Subcutaneous abdominal adipose tissue (tissue), 5 donors: ENCODE results near the gene RAB40B.
A peak's percentile ranks its signal among the peaks of the same experiment; 100 is the strongest.
"Not testable (repeated sequence)": the region's sequence is repeated elsewhere in the genome, so short reads cannot be mapped to it uniquely, and the experiment has no call there.

ENCODE experiments used
- H3K27ac ChIP-seq: one replicate; pipeline ENCODE4 v1.7.0; 2013; ENCODE audit warnings: low read depth, mild to moderate bottlenecking, inconsistent platforms, low read length, moderate library complexity
- H3K27me3 ChIP-seq, 5 donors: one replicate each; pipeline ENCODE4 v1.7.0; 2013; ENCODE audit warnings: low read length in 5 of 5, inconsistent platforms in 1 of 5; ENCODE audit not compliant: control insufficient read depth in 5 of 5, insufficient read depth in 4 of 5
- H3K36me3 ChIP-seq, 5 donors: one replicate each; pipeline ENCODE4 v1.7.0; 2013; ENCODE audit warnings: low read length in 5 of 5; ENCODE audit not compliant: control insufficient read depth in 5 of 5, insufficient read depth in 5 of 5
- H3K4me1 ChIP-seq, 5 donors: one replicate each; pipeline ENCODE4 v1.7.0; 2013; ENCODE audit warnings: low read length in 5 of 5, mild to moderate bottlenecking in 3 of 5, moderate library complexity in 1 of 5; ENCODE audit not compliant: control insufficient read depth in 5 of 5, insufficient read depth in 5 of 5
- H3K4me3 ChIP-seq, 5 donors: one replicate each; pipeline ENCODE4 v1.7.0; 2013; ENCODE audit warnings: low read length in 5 of 5, low read depth in 1 of 5
- H3K9ac ChIP-seq, 5 donors: one replicate each; pipeline ENCODE4 v1.7.0; 2013; ENCODE audit warnings: low read length in 5 of 5, mild to moderate bottlenecking in 4 of 5, moderate library complexity in 3 of 5
- H3K9me3 ChIP-seq, 5 donors: one replicate each; pipeline ENCODE4 v1.7.0; 2013; ENCODE audit warnings: low read length in 5 of 5; ENCODE audit not compliant: control insufficient read depth in 5 of 5
- donor health status: healthy.
- donor health status: healthy.
- donor health status: healthy.
- donor health status: healthy.
- donor health status: healthy.

RAB40B gene

GRCh38 chr17:82698065-82698973 lies at the start of gene RAB40B:
Gene RAB40B (minus strand): TSS chr17:82698698. CDS start chr17:82698596, 102 bp downstream.
- Histone ChIP-seq H3K4me3 (peak within 1 kb of the TSS; percentile 73 to 85 (median 81)), H3K36me3 (no peaks in the 10 kb centered on the region), H3K27ac (no peak within 1 kb of the TSS), H3K4me1 (peaks cover 6 to 24% (median 20%) of the 10 kb centered on the region in 5 donors), H3K9me3 (peaks cover 0 to 8% (median 4%) of the 10 kb centered on the region in 5 donors), H3K27me3 (peaks cover 0 to 4% (median 0%) of the 10 kb centered on the region in 5 donors), H3K9ac (peak within 1 kb of the TSS in 4 of 5 donors; percentile 8 to 76 (median 55))

- Histone ChIP-seq H3K4me1 (no peaks in the 10 kb centered on the region), H3K27ac (no peak overlapping the region), H3K9ac (no peak overlapping the region)
Observed at GRCh38 chr17:82745524-82745923, 47.0 kb upstream of the RAB40B start.

GRCh38 chr17:82744736-82745135 lies 46.2 kb upstream of the RAB40B start:
- H3K9ac ChIP-seq, H3K4me1 ChIP-seq, H3K4me3 ChIP-seq, H3K27me3 ChIP-seq, H3K27ac ChIP-seq: not testable (repeated sequence)
- Histone ChIP-seq H3K36me3 (peaks cover 11 to 43% (median 32%) of the 10 kb centered on the region in 5 donors), H3K9me3 (peaks cover 0 to 16% (median 5%) of the 10 kb centered on the region in 5 donors)

More at GRCh38 chr17:82745524-82745923, 47.0 kb upstream of the RAB40B start:
- Histone ChIP-seq H3K36me3 (peaks cover 9 to 35% (median 26%) of the 10 kb centered on the region in 5 donors), H3K27me3 (no peaks in the 10 kb centered on the region), H3K9me3 (peaks cover 0 to 16% (median 5%) of the 10 kb centered on the region in 5 donors), H3K4me3 (no peak overlapping the region)

DNA sequence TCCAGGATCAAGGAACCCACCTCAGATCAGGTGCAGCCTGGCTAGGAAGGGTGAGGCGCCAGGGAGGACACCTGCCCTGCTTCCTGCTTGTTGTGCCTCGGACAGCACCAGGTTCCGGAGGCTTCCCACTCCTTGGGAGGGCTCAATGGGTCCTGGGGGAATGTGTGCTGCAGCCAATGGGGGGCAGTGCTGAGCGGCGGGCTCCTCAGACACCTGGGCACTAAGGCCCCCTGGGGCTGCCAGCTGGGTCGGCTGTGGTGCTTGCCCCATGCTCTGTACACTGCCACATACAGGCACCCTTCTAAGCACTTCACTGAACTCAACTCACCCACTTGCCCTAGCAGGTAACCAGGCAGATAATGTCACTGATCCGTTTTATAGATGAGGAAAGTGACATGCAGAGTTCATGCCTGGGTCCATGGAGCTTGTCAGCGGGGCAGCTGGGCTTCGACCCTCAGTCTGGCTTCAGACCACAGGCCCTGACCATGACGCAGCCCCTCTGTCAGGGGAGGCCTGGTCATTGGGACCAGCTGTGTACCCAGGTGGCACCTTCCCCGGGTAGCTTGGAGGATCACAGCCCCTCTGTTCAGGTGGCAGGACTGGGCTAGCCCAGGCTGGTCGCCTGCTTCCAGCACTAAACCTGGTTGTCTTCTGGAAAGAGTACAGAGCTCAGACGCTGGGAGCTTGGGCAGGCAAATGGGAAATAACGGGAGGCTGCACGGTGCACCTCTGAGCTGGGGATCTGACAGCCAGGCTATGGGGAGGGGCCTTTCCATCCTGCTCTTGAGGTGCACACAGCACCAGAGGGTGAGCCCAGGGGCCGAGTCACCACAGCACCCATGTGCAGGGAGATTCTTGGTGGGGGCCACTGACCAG lies 45.1 kb upstream of the RAB40B start:
- peaks cover 0 to 16% (median 5%) of the 10 kb centered on the region in 5 donors for H3K9me3 ChIP-seq
- H3K4me1 ChIP-seq, result peaks cover 0 to under 1% (median 0%) of the 10 kb centered on the region in 5 donors
- H3K4me3 ChIP-seq, result no peak overlapping the region
- H3K9ac ChIP-seq, result no peak overlapping the region
- no peaks in the 10 kb centered on the region for H3K27me3 ChIP-seq
- H3K27ac ChIP-seq, result no peak overlapping the region
- peaks cover 11 to 42% (median 32%) of the 10 kb centered on the region in 5 donors for H3K36me3 ChIP-seq

DNA sequence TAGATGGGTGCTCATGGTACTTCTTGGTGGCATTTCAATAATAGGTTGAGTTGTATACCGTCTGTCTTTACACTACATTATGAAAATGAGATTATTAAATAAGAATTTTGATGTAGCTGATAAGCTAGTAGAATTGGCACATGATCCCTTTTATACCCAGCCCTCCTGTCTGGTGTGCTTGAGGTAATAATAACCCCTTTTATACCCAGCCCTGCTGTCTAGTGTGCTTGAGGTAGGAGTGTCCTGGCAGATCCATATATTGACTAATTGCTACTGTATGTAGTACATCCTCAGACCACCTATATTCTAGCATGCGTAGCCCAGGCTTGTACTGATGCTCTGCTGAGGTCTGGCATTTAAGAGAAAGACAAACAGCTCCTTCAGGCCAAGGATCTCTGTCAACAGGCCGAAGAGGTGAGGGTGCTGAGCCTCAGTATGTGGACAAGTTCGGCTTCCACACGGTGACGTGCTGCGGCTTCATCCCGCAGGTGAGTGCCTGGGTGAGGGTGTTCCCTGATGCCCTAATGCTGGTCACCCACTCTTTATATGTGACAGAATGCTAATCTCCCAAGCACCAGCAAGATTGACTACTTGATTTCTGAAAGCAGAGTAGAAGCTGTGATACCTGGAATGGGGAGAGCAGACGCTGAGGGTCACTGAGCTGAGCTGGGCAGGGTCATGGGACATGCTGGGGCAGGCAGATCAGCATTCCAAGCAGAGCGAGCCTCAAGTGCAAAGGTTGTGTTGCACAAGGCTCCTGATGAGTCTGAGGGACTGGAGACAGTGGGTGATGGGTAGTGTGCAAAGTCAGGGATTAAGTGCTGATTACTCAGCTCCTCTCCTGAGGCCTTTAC lies 42.6 kb upstream of the RAB40B start:
- H3K36me3 ChIP-seq, result peaks cover 11 to 43% (median 36%) of the 10 kb centered on the region in 5 donors
- no peaks in the 10 kb centered on the region for H3K27me3 ChIP-seq
- H3K4me3 ChIP-seq, result peak overlapping the region in 1 of 5 donors; percentile 37
- H3K27ac ChIP-seq, result no peak overlapping the region
- no peak overlapping the region for H3K9ac ChIP-seq
- peaks cover 0 to 11% (median 0%) of the 10 kb centered on the region in 5 donors for H3K9me3 ChIP-seq
- H3K4me1 ChIP-seq, result peaks cover 0 to 18% (median 6%) of the 10 kb centered on the region in 5 donors

GRCh38 chr17:82737967-82738877 lies 39.7 kb upstream of the RAB40B start:
- H3K27ac ChIP-seq, result no peak overlapping the region
- H3K36me3 ChIP-seq, result peaks cover 11 to 36% (median 31%) of the 10 kb centered on the region in 5 donors
- no peak overlapping the region for H3K9ac ChIP-seq

GRCh38 chr17:82736511-82737185 lies 38.1 kb upstream of the RAB40B start:
- Histone ChIP-seq H3K36me3 (peaks cover 6 to 23% (median 20%) of the 10 kb centered on the region in 5 donors), H3K9ac (no peak overlapping the region), H3K27me3 (no peaks in the 10 kb centered on the region), H3K4me3 (peak overlapping the region in 2 of 5 donors; percentile 75 to 81), H3K4me1 (peaks cover 0 to 30% (median 17%) of the 10 kb centered on the region in 5 donors), H3K27ac (no peak overlapping the region), H3K9me3 (peaks cover 0 to 13% (median 2%) of the 10 kb centered on the region in 5 donors)

More at GRCh38 chr17:82737967-82738877, 39.7 kb upstream of the RAB40B start:
- Histone ChIP-seq H3K27me3 (no peaks in the 10 kb centered on the region), H3K4me1 (peaks cover 0 to 30% (median 17%) of the 10 kb centered on the region in 5 donors), H3K9me3 (peaks cover 0 to 13% (median 2%) of the 10 kb centered on the region in 5 donors), H3K4me3 (no peak overlapping the region)
